ENCODE results near the gene EP400. TPM values are rescaled to one million over a fixed set of nuclear protein-coding genes. Genes with fewer than 3 reads are reported as not detected.
"Not testable (repeated sequence)": the region's sequence is repeated elsewhere in the genome, so short reads cannot be mapped to it uniquely, and the experiment has no call there.

EP400 gene
- total and polyA plus RNA-seq, 12 donors = 6.6 to 20.5 (median 18.9) TPM

GRCh38 chr12:132102297-132102696 lies 152.6 kb downstream of the EP400 start:
- TF ChIP-seq, protein P1, sequence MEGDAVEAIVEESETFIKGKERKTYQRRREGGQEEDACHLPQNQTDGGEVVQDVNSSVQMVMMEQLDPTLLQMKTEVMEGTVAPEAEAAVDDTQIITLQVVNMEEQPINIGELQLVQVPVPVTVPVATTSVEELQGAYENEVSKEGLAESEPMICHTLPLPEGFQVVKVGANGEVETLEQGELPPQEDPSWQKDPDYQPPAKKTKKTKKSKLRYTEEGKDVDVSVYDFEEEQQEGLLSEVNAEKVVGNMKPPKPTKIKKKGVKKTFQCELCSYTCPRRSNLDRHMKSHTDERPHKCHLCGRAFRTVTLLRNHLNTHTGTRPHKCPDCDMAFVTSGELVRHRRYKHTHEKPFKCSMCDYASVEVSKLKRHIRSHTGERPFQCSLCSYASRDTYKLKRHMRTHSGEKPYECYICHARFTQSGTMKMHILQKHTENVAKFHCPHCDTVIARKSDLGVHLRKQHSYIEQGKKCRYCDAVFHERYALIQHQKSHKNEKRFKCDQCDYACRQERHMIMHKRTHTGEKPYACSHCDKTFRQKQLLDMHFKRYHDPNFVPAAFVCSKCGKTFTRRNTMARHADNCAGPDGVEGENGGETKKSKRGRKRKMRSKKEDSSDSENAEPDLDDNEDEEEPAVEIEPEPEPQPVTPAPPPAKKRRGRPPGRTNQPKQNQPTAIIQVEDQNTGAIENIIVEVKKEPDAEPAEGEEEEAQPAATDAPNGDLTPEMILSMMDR (IDR thresholded peaks at IDR 0.05) = no peak
- Histone ChIP-seq H3K4me1 (no peaks in the 10 kb centered on the region), H3K27ac (no peak overlapping the region), H3K36me3 (peaks cover 0 to 62% (median 0%) of the 10 kb centered on the region in 9 donors), H3K27me3 (no peaks in the 10 kb centered on the region), H3K9me3 (no peaks in the 10 kb centered on the region), H3K4me3 (no peak overlapping the region)
- ATAC-seq = no peak
- WGBS, 2 donors = 90 to 94% methylated on average over 9 of the region's 9 CpGs
- DNase-seq = no peak
- intact Hi-C loops (cut with DNase I) = no loop called here

DNA sequence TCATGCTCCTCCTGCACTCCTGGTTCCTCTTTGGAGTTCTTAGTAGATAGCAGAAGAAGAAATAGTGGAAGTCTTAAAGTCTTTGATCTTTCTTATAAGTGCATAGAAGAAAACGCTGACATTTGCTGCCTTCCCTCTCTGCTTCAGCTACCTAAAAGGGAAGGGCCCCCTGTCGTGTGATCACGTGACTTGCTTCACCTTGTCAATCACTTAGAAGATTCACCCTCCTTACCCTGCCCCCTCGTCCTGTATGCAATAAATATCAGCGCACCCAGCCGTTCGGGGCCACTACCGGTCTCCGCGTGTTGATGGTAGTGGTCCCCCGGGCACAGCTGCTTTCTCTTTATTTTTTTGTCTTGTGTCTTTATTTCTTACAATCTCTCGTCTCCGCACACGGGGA lies 153.3 kb downstream of the EP400 start:
- ATAC-seq; H3K9me3 ChIP-seq; DNase-seq; H3K27ac ChIP-seq; H3K27me3 ChIP-seq; H3K4me3 ChIP-seq; H3K4me1 ChIP-seq; intact Hi-C loops (cut with DNase I): not testable (repeated sequence)
- H3K36me3 ChIP-seq = peaks cover 0 to 65% (median 0%) of the 10 kb centered on the region in 9 donors
- WGBS, 2 donors = 76 to 77% methylated on average over 14 of the region's 14 CpGs

DNA sequence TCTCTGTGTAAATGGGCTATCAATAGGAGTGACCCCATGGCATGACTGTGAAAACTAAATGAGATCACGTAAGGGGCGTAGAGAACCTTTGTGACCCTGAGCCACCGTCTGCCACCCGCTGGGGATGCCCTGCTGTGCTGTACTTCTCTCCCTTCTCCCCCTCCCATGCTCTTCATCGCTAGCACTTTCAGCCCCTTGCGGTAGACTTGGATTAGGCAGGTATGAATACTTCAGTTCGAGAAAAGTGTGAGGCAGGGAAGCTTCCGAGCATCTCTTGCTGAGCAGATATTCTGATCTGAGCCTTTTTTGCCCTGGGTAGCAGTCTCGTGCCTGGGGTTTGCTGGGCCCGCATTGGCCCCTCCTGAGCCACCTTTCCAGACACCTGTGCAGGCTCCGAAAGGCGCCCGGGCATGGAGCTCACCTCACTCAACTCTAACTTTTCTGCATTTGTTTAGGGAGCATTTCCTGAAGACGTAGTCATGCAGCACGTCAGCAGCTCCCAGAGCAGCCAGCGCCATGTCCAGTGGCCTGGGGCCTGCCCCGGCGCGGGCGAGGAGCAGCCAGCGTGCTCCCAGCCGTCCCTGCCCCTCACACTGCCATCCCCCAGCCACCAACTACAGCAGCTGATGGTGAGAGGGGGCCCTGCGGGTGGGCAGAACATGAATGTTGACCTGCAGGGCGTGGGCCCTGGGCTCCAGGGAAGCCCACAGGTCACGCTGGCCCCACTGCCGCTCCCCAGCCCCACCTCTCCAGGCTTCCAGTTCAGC lies 154.0 kb downstream of the EP400 start:
- no peak overlapping the region for H3K4me3 ChIP-seq
- WGBS, 2 donors = 88 to 93% methylated on average over 26 of the region's 26 CpGs
- TF ChIP-seq, protein P1 (IDR thresholded peaks at IDR 0.05) = no peak

DNA sequence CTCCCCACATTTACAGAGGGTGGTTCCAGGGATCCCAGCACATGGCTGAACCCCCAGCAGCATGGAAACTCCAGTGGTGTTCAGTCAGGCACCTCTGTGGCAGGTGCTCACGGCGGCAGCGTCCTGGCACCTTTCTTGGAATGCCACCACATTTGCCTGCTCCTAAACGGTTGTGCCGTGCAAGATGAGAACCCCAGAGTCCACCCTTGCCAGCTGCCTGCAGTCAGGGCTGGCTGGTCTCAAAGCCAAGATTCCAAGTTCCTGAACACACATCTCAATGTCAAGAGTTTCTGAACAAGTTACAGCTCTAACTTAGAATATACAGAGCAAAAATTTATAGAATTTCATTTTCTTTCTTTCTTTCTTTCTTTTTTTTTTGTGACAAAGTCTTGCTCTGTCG lies 155.7 kb downstream of the EP400 start:
- H3K4me3 ChIP-seq = no peak overlapping the region
- TF ChIP-seq, protein P1 (IDR thresholded peaks at IDR 0.05) = no peak
- no peaks in the 10 kb centered on the region for H3K27me3 ChIP-seq
- no peaks in the 10 kb centered on the region for H3K4me1 ChIP-seq
- ATAC-seq (no peak), DNase-seq (no peak)
- H3K27ac ChIP-seq = no peak overlapping the region
- 91% methylated on average over 6 of the region's 6 CpGs for WGBS, 2 donors
- intact Hi-C loops (cut with DNase I) = no loop called here
- H3K9me3 ChIP-seq = no peaks in the 10 kb centered on the region
- peaks cover 0 to 63% (median 13%) of the 10 kb centered on the region in 9 donors for H3K36me3 ChIP-seq

More for the DNA sequence above, 154.0 kb downstream of the EP400 start:
- intact Hi-C loops (cut with DNase I) = no loop called here
- DNase-seq (no peak), ATAC-seq (peak in 2 of 8 donors; percentile 7 to 21)
- no peaks in the 10 kb centered on the region for H3K27me3 ChIP-seq
- no peaks in the 10 kb centered on the region for H3K4me1 ChIP-seq
- no peak overlapping the region for H3K27ac ChIP-seq
- H3K36me3 ChIP-seq = peaks cover 0 to 65% (median 5%) of the 10 kb centered on the region in 9 donors
- H3K9me3 ChIP-seq = no peaks in the 10 kb centered on the region

DNA sequence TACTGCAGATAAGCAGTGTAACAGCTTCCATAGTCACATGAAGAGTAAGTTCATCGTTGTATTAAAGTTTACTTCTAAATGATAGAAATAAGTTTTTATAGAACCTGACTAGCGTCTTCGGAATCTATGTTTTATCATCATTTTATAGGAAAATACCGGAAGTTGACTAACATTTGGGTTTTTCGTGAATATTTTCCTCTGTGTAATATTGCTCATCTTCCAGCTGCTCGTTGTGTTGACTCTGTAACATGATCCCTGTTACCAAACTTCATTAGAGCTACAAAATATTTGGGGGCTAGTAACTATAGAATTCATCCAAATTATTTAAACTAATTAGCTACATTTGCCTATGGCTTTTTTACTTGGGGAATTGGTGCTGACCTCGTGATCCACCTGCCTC lies 157.2 kb downstream of the EP400 start:
- intact Hi-C loops (cut with DNase I) = no loop called here

More for the DNA sequence above, 157.2 kb downstream of the EP400 start:
- no peaks in the 10 kb centered on the region for H3K9me3 ChIP-seq
- H3K36me3 ChIP-seq = peaks cover 0 to 69% (median 24%) of the 10 kb centered on the region in 9 donors
- WGBS, 2 donors = 97 to 98% methylated on average over 7 of the region's 7 CpGs
- no peak overlapping the region for H3K27ac ChIP-seq
- DNase-seq (no peak), ATAC-seq (no peak)
- no peaks in the 10 kb centered on the region for H3K4me1 ChIP-seq
- H3K27me3 ChIP-seq = no peaks in the 10 kb centered on the region
- TF ChIP-seq, protein P1 (IDR thresholded peaks at IDR 0.05) = no peak
- no peak overlapping the region for H3K4me3 ChIP-seq

Data from heart right ventricle (tissue), 16 donors.